MM.1S (cell line): ENCODE results near the gene IRF1.

ENCODE experiments used
- DNase-seq: peaks from one replicate; pipeline ENCODE4 v3.0.0-alpha.2; 2015
- H2AFZ ChIP-seq: fragments of 300-600 bp; sonication (generic); 2 replicates; pipeline ENCODE4 v1.6.0; 2016; ENCODE audit warnings: antibody characterized with exemption, low read length
- H3F3A ChIP-seq: fragments of 300-600 bp; sonication (generic); 2 replicates; pipeline ENCODE4 v1.6.1; 2016; ENCODE audit warnings: mild to moderate bottlenecking, antibody characterized with exemption, low read length, moderate library complexity, mixed read lengths; ENCODE audit not compliant: insufficient read depth
- H3K27ac ChIP-seq: fragments of 300-600 bp; sonication (generic); 2 replicates; pipeline ENCODE4 v1.5.1; 2016; ENCODE audit warnings: mild to moderate bottlenecking, low read length
- H3K27me3 ChIP-seq: fragments of 300-600 bp; sonication (generic); replicated peaks from 2 replicates; pipeline ENCODE4 v1.6.0; 2016; ENCODE audit warnings: low read length; ENCODE audit not compliant: insufficient read depth
- H3K36me3 ChIP-seq: fragments of 300-600 bp; sonication (generic); replicated peaks from 2 replicates; pipeline ENCODE4 v1.6.1; 2016; ENCODE audit warnings: mild to moderate bottlenecking, low read length, mixed read lengths; ENCODE audit not compliant: insufficient read depth
- H3K4me1 ChIP-seq: fragments of 300-600 bp; sonication (generic); 2 replicates; pipeline ENCODE4 v1.6.1; 2016; ENCODE audit warnings: low read length, mixed read lengths
- H3K4me2 ChIP-seq: fragments of 300-600 bp; sonication (generic); 2 replicates; pipeline ENCODE4 v1.6.0; 2016; ENCODE audit warnings: low read depth, low read length
- H3K4me3 ChIP-seq: fragments of 300-600 bp; sonication (generic); 2 replicates; pipeline ENCODE4 v1.5.1; 2016; ENCODE audit warnings: low read length, mixed read lengths
- H3K79me2 ChIP-seq: fragments of 300-600 bp; sonication (generic); 2 replicates; pipeline ENCODE4 v1.6.1; 2016; ENCODE audit warnings: mixed run types, low read length, mixed read lengths
- H3K9ac ChIP-seq: fragments of 300-600 bp; sonication (generic); 2 replicates; pipeline ENCODE4 v1.6.1; 2016; ENCODE audit warnings: low read length, mixed read lengths
- H3K9me2 ChIP-seq: fragments of 300-600 bp; sonication (generic); replicated peaks from 2 replicates; pipeline ENCODE4 v1.6.1; 2016; ENCODE audit warnings: mild to moderate bottlenecking, low read length, mixed read lengths; ENCODE audit not compliant: insufficient read depth
- H3K9me3 ChIP-seq: fragments of 300-600 bp; sonication (generic); replicated peaks from 2 replicates; pipeline ENCODE4 v1.6.1; 2016; ENCODE audit warnings: mild to moderate bottlenecking, low read length, mixed read lengths; ENCODE audit not compliant: insufficient read depth
- H4K20me1 ChIP-seq: fragments of 300-600 bp; sonication (generic); 2 replicates; pipeline ENCODE4 v1.6.1; 2016; ENCODE audit warnings: mild to moderate bottlenecking, low read length, moderate library complexity, mixed read lengths; ENCODE audit not compliant: insufficient read depth
- EZH2 ChIP-seq: fragments of 300-600 bp; sonication (generic); optimal IDR thresholded peaks from 2 replicates; pipeline ENCODE3; 2017; ENCODE audit warnings: low read depth, mild to moderate bottlenecking, antibody characterized with exemption, low read length, mixed read lengths
- EZH2phosphoT487 ChIP-seq: fragments of 300-600 bp; sonication (generic); IDR thresholded peaks from 2 replicates; pipeline ENCODE4 v1.6.1; 2018; ENCODE audit warnings: antibody characterized with exemption, low read length
- TF ChIP-seq, protein P1 (sequence below): fragments of 300-600 bp; sonication (generic); IDR thresholded peaks from 2 replicates; pipeline ENCODE4 v1.5.1; 2016; ENCODE audit warnings: antibody characterized with exemption, low read length, mixed read lengths

IRF1 gene

DNA sequence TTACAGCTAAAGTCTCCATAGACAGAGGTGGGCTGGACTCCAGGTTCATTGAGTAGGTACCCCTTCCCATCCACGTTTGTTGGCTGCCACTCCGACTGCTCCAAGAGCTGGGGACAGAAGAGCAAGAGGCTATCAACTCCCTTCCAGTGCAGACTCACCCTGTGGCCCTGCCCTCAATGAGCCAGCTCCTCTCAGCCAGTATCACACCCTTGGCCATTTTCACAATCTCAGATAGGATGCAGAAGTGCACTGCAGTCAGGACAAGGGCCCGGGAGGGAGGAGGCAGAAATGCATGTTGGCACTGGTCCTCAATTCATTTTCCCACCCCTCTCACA lies 6.2 kb downstream of the IRF1 start:
- no peak for DNase-seq
- Histone ChIP-seq H3K36me3 (peaks cover 45% of the 10 kb centered on the region), H3F3A (peaks cover 85% of the 10 kb centered on the region), H2AFZ (no peak overlapping the region), H3K27me3 (no peaks in the 10 kb centered on the region), H3K9ac (no peak overlapping the region), H3K9me3 (no peaks in the 10 kb centered on the region), H3K4me3 (no peak overlapping the region), H3K4me2 (no peak overlapping the region), H3K79me2 (peaks cover 67% of the 10 kb centered on the region), H3K9me2 (no peaks in the 10 kb centered on the region), H3K27ac (no peak overlapping the region), H3K4me1 (peaks cover 75% of the 10 kb centered on the region), H4K20me1 (peaks cover 38% of the 10 kb centered on the region)
- TF ChIP-seq EZH2phosphoT487 (no peak), EZH2 (no peak)
- TF ChIP-seq, protein P1, sequence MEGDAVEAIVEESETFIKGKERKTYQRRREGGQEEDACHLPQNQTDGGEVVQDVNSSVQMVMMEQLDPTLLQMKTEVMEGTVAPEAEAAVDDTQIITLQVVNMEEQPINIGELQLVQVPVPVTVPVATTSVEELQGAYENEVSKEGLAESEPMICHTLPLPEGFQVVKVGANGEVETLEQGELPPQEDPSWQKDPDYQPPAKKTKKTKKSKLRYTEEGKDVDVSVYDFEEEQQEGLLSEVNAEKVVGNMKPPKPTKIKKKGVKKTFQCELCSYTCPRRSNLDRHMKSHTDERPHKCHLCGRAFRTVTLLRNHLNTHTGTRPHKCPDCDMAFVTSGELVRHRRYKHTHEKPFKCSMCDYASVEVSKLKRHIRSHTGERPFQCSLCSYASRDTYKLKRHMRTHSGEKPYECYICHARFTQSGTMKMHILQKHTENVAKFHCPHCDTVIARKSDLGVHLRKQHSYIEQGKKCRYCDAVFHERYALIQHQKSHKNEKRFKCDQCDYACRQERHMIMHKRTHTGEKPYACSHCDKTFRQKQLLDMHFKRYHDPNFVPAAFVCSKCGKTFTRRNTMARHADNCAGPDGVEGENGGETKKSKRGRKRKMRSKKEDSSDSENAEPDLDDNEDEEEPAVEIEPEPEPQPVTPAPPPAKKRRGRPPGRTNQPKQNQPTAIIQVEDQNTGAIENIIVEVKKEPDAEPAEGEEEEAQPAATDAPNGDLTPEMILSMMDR: no peak

DNA sequence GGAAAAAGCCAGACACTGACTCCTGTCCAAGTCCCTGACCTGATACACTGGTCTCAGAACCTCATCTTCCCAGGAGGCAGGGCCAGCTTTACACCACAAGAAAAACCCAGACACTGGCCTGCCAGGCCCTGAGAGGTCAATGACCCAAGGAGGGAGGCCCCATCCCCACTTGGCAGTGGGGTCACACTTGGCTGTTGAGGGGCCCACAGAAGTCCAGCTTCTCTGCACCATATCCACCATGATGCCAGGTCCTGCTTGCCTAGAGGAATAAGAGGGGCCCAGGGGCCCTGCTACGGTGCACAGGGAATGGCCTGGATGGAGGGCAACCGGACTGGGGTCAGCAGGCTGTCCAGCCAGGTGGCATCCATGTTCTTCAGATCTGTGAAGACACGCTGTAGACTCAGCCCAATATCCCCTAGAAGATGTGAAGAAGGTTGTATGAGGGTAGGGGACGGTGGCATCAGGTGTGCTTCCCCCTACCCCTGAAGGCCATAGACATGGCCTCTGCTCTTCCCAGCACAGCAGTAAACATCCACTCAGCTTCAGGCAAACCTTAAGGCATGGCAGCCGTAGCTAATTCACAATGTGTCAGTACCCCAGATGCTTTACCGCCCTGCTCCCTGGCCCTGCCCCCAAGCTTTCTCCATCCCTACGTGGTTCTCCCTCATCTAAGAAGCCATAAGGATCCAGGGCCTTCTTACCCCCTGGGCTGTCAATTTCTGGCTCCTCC lies 6.7 kb downstream of the IRF1 start:
- no peaks in the 10 kb centered on the region for H3K9me3 ChIP-seq
- peaks cover 79% of the 10 kb centered on the region for H3K4me1 ChIP-seq
- H3F3A ChIP-seq: peaks cover 85% of the 10 kb centered on the region
- no peaks in the 10 kb centered on the region for H3K9me2 ChIP-seq
- no peaks in the 10 kb centered on the region for H3K27me3 ChIP-seq
- H3K4me2 ChIP-seq: no peak overlapping the region
- no peak overlapping the region; the same call in 1 of the 2 replicates for H3K27ac ChIP-seq
- H4K20me1 ChIP-seq: peaks cover 33% of the 10 kb centered on the region
- DNase-seq: no peak
- peaks cover 61% of the 10 kb centered on the region for H3K79me2 ChIP-seq
- H3K4me3 ChIP-seq: no peak overlapping the region
- no peak overlapping the region for H2AFZ ChIP-seq
- H3K36me3 ChIP-seq: peaks cover 45% of the 10 kb centered on the region
- TF ChIP-seq, protein P1: no peak
- no peak for TF ChIP-seq EZH2phosphoT487
- no peak for TF ChIP-seq EZH2
- H3K9ac ChIP-seq: no peak overlapping the region

DNA sequence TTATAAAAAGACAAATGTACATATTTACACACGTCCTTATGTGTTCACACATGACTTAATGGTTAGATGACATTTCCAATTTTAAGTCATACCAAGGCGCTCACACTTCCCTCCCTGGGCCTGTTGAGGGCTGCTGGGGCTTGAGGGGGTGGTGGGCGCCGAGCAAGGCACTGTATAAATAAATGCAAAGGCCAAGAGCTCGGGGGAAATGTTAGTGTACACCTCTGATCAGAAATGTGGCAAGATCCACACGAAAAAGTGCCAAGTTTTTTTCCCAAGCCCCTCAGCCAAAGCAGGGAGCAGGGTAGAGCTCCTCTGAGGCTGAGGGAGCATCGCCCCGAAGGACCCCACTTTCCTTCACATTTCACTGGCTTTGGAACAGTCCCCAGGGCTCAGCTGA lies 7.5 kb downstream of the IRF1 start:
- Histone ChIP-seq H3K36me3 (peaks cover 41% of the 10 kb centered on the region), H4K20me1 (peaks cover 26% of the 10 kb centered on the region), H3K27ac (no peak overlapping the region; the same call in 1 of the 2 replicates), H3K9me2 (no peaks in the 10 kb centered on the region), H3K9ac (no peak overlapping the region), H3K9me3 (no peaks in the 10 kb centered on the region), H3K79me2 (peaks cover 54% of the 10 kb centered on the region), H2AFZ (no peak overlapping the region), H3K27me3 (no peaks in the 10 kb centered on the region), H3K4me2 (no peak overlapping the region), H3K4me1 (peaks cover 79% of the 10 kb centered on the region), H3K4me3 (no peak overlapping the region), H3F3A (peaks cover 85% of the 10 kb centered on the region)
- no peak for TF ChIP-seq EZH2
- TF ChIP-seq, protein P1: no peak
- no peak for TF ChIP-seq EZH2phosphoT487
- no peak for DNase-seq
